Measurements from ENCODE around the gene CHMP4B. TPM values are rescaled to one million over a fixed set of nuclear protein-coding genes. Genes with fewer than 3 reads are reported as not detected.

Gene CHMP4B
- total RNA-seq, 1 experiment from 2014 or later = 203 TPM

- BruUV-seq (replicated peaks) = no TSS peak
- Mint-ChIP-seq H3K9me3 (ENCODE audit: unreplicated experiment) (peaks cover 23% of the 10 kb centered on the region), H3K27me3 (ENCODE audit: insufficient read depth, unreplicated experiment) (no peaks in the 10 kb centered on the region), H3K4me3 (ENCODE audit: unreplicated experiment) (no peak overlapping the region), H3K27ac (ENCODE audit: unreplicated experiment) (no peak overlapping the region), H3K36me3 (ENCODE audit: insufficient read depth, unreplicated experiment) (no peaks in the 10 kb centered on the region), H3K4me1 (ENCODE audit: low read depth, unreplicated experiment) (peaks cover 9% of the 10 kb centered on the region)
- intact Hi-C loops (cut with micrococcal nuclease; ENCODE audit: unreplicated experiment) = no loop called here
- Histone ChIP-seq H3K27me3 (replicated peaks; ENCODE audit: control insufficient read depth, insufficient read depth, low read length) (no peaks in the 10 kb centered on the region), H3K9me3 (peaks cover 34% of the 10 kb centered on the region), H3K36me3 (ENCODE audit: control insufficient read depth, insufficient read depth, low read length) (no peaks in the 10 kb centered on the region), H3K4me1 (peaks cover 7% of the 10 kb centered on the region; the same call in 1 of the 2 replicates), H3K4me3 (ENCODE audit: low read depth, low read length) (no peak overlapping the region)
- POLR2A ChIA-PET = no interaction called here
- CTCF ChIA-PET = no interaction called here
- DNase-seq = no peak
- TF ChIP-seq, protein P1, sequence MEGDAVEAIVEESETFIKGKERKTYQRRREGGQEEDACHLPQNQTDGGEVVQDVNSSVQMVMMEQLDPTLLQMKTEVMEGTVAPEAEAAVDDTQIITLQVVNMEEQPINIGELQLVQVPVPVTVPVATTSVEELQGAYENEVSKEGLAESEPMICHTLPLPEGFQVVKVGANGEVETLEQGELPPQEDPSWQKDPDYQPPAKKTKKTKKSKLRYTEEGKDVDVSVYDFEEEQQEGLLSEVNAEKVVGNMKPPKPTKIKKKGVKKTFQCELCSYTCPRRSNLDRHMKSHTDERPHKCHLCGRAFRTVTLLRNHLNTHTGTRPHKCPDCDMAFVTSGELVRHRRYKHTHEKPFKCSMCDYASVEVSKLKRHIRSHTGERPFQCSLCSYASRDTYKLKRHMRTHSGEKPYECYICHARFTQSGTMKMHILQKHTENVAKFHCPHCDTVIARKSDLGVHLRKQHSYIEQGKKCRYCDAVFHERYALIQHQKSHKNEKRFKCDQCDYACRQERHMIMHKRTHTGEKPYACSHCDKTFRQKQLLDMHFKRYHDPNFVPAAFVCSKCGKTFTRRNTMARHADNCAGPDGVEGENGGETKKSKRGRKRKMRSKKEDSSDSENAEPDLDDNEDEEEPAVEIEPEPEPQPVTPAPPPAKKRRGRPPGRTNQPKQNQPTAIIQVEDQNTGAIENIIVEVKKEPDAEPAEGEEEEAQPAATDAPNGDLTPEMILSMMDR (IDR thresholded peaks at IDR 0.05; ENCODE audit: insufficient read depth in 1 of 2, low read depth in 1 of 2, low read length in 1 of 2, severe bottlenecking in 1 of 2, unreplicated experiment in 1 of 2) = no peak
Observed at GRCh38 chr20:33880396-33880795, 69.2 kb downstream of the CHMP4B start.

- no peaks in the 10 kb centered on the region for H3K27me3 ChIP-seq (replicated peaks; ENCODE audit: control insufficient read depth, insufficient read depth, low read length)
- ChIA-PET POLR2A (interaction anchor here (0.6 kb wide), 1 partner anchor 101 kb away, joined by 3 read pairs; no protein-coding TSS in a partner anchor), CTCF (interaction anchor here (0.6 kb wide), 1 partner anchor 431 kb away, joined by 5 read pairs; no protein-coding TSS in a partner anchor)
- no peaks in the 10 kb centered on the region for H3K36me3 Mint-ChIP-seq (ENCODE audit: insufficient read depth, unreplicated experiment)
- DNase-seq = no peak
- H3K4me3 Mint-ChIP-seq (ENCODE audit: unreplicated experiment) = no peak overlapping the region
- TF ChIP-seq, protein P1 (IDR thresholded peaks at IDR 0.05; ENCODE audit: insufficient read depth in 1 of 2, low read depth in 1 of 2, low read length in 1 of 2, severe bottlenecking in 1 of 2, unreplicated experiment in 1 of 2) = no peak
- intact Hi-C loops (cut with micrococcal nuclease; ENCODE audit: unreplicated experiment) = no loop called here
- H3K4me1 Mint-ChIP-seq (ENCODE audit: low read depth, unreplicated experiment) = peaks cover 9% of the 10 kb centered on the region
- H3K27me3 Mint-ChIP-seq (ENCODE audit: insufficient read depth, unreplicated experiment) = no peaks in the 10 kb centered on the region
- H3K27ac Mint-ChIP-seq (ENCODE audit: unreplicated experiment) = no peak overlapping the region
- no peaks in the 10 kb centered on the region for H3K36me3 ChIP-seq (ENCODE audit: control insufficient read depth, insufficient read depth, low read length)
- peaks cover 23% of the 10 kb centered on the region for H3K9me3 Mint-ChIP-seq (ENCODE audit: unreplicated experiment)
- H3K9me3 ChIP-seq = peaks cover 31% of the 10 kb centered on the region
- no peak overlapping the region for H3K4me3 ChIP-seq (ENCODE audit: low read depth, low read length)
- H3K4me1 ChIP-seq = peaks cover 7% of the 10 kb centered on the region; the same call in 1 of the 2 replicates
- BruUV-seq (replicated peaks) = no TSS peak
Observed at GRCh38 chr20:33881989-33882388, 70.8 kb downstream of the CHMP4B start.

GRCh38 chr20:33882481-33882880 lies 71.3 kb downstream of the CHMP4B start:
- H3K4me3 ChIP-seq (ENCODE audit: low read depth, low read length) = no peak overlapping the region
- Mint-ChIP-seq H3K9me3 (ENCODE audit: unreplicated experiment) (peaks cover 23% of the 10 kb centered on the region), H3K4me1 (ENCODE audit: low read depth, unreplicated experiment) (peaks cover 9% of the 10 kb centered on the region), H3K36me3 (ENCODE audit: insufficient read depth, unreplicated experiment) (no peaks in the 10 kb centered on the region), H3K27me3 (ENCODE audit: insufficient read depth, unreplicated experiment) (no peaks in the 10 kb centered on the region), H3K27ac (ENCODE audit: unreplicated experiment) (no peak overlapping the region), H3K4me3 (ENCODE audit: unreplicated experiment) (no peak overlapping the region)
- no peaks in the 10 kb centered on the region for H3K27me3 ChIP-seq (replicated peaks; ENCODE audit: control insufficient read depth, insufficient read depth, low read length)
- TF ChIP-seq, protein P1 (IDR thresholded peaks at IDR 0.05; ENCODE audit: insufficient read depth in 1 of 2, low read depth in 1 of 2, low read length in 1 of 2, severe bottlenecking in 1 of 2, unreplicated experiment in 1 of 2) = no peak
- H3K36me3 ChIP-seq (ENCODE audit: control insufficient read depth, insufficient read depth, low read length) = no peaks in the 10 kb centered on the region
- ChIA-PET POLR2A (no interaction called here), CTCF (interaction anchor here (0.6 kb wide), 1 partner anchor 16 kb away, joined by 3 read pairs; no protein-coding TSS in a partner anchor)
- no TSS peak for BruUV-seq (replicated peaks)
- DNase-seq = no peak
- peaks cover 31% of the 10 kb centered on the region for H3K9me3 ChIP-seq
- intact Hi-C loops (cut with micrococcal nuclease; ENCODE audit: unreplicated experiment) = no loop called here
- peaks cover 7% of the 10 kb centered on the region; the same call in 1 of the 2 replicates for H3K4me1 ChIP-seq

Measured in Caco-2 (cell line).